WTC11 (cell line): Measurements from ENCODE around the gene FGFR3. TPM values are rescaled to one million over a fixed set of nuclear protein-coding genes. Genes with fewer than 3 reads are reported as not detected.
"Not testable (repeated sequence)": the region's sequence is repeated elsewhere in the genome, so short reads cannot be mapped to it uniquely, and the experiment has no call there.

ENCODE experiments used
- ATAC-seq: fragments of 200-7000 bp; cut with Tn5 transposase; 2 replicates; pipeline ENCODE4 v1.10.0; 2021; ENCODE audit warnings: mild to moderate bottlenecking, moderate library complexity
- CTCF ChIA-PET: fragments of 300-600 bp; sonication (Branson Sonifier 250); formaldehyde crosslinking; loops from one replicate; lab custom pipeline; 2021; ENCODE audit warnings: antibody characterized with exemption; lab: Charles Lee
- POLR2A ChIA-PET: fragments of 350-600 bp; sonication (Branson Sonifier 250); formaldehyde crosslinking; loops from one replicate; lab custom pipeline; 2021; ENCODE audit warnings: antibody characterized with exemption; lab: Charles Lee
- DNase-seq: peaks from one replicate; pipeline ENCODE4 v3.0.0; 2021; ENCODE audit warnings: low spot score
- H3K27ac Mint-ChIP-seq: 2 replicates; pipeline ENCODE4 v1.8.0; 2021; ENCODE audit warnings: mixed read lengths
- H3K27me3 Mint-ChIP-seq: 2 replicates; pipeline ENCODE4 v1.8.0; 2021; ENCODE audit warnings: low read depth, mild to moderate bottlenecking, moderate library complexity, mixed read lengths
- H3K36me3 Mint-ChIP-seq: 2 replicates; pipeline ENCODE4 v1.8.0; 2021; ENCODE audit warnings: mixed read lengths
- H3K4me1 Mint-ChIP-seq: 2 replicates; pipeline ENCODE4 v1.8.0; 2022; ENCODE audit warnings: mixed read lengths
- H3K4me3 Mint-ChIP-seq: 2 replicates; pipeline ENCODE4 v1.8.0; 2021; ENCODE audit warnings: mild to moderate bottlenecking, moderate library complexity, mixed read lengths
- H3K9me3 Mint-ChIP-seq: 2 replicates; pipeline ENCODE4 v1.8.0; 2021; ENCODE audit warnings: mixed read lengths
- CBFB ChIP-seq: sonication (generic); formaldehyde crosslinking; IDR thresholded peaks from 2 replicates; pipeline ENCODE4 v1.8.1; 2022; ENCODE audit warnings: mild to moderate bottlenecking, low read depth, missing genetic modification reagents
- EMX1 ChIP-seq: fragments of 250-450 bp; sonication (Bioruptor Pico); IDR thresholded peaks from 2 replicates; pipeline ENCODE4 v1.8.0; 2021; ENCODE audit warnings: mild to moderate bottlenecking
- GABPB1 ChIP-seq: sonication (generic); formaldehyde crosslinking; IDR thresholded peaks from 2 replicates; pipeline ENCODE4 v1.8.1; 2023; ENCODE audit warnings: mild to moderate bottlenecking, missing genetic modification reagents
- GRHL2 ChIP-seq: fragments of 250-450 bp; sonication (Bioruptor Pico); IDR thresholded peaks from 2 replicates; pipeline ENCODE4 v1.8.0; 2022; ENCODE audit warnings: mild to moderate bottlenecking, moderate library complexity; ENCODE audit not compliant: insufficient replicate concordance, severe bottlenecking
- JUN ChIP-seq: sonication (generic); formaldehyde crosslinking; IDR thresholded peaks from 2 replicates; pipeline ENCODE4 v1.8.0; 2023; ENCODE audit warnings: mild to moderate bottlenecking, missing genetic modification reagents
- MYBL2 ChIP-seq: sonication (generic); formaldehyde crosslinking; IDR thresholded peaks from 2 replicates; pipeline ENCODE4 v1.8.1; 2023; ENCODE audit warnings: mild to moderate bottlenecking, moderate library complexity, missing genetic modification reagents
- NR3C1 ChIP-seq: sonication (generic); formaldehyde crosslinking; conservative IDR thresholded peaks from 2 replicates; pipeline ENCODE4 v1.8.1; 2023; ENCODE audit warnings: low read depth, mild to moderate bottlenecking, missing genetic modification reagents
- OVOL2 ChIP-seq: fragments of 250-450 bp; sonication (Bioruptor Pico); IDR thresholded peaks from 2 replicates; pipeline ENCODE4 v1.9.0; 2021; ENCODE audit warnings: mild to moderate bottlenecking, borderline replicate concordance
- PRRX2 ChIP-seq: fragments of 250-450 bp; sonication (Bioruptor Pico); IDR thresholded peaks from 2 replicates; pipeline ENCODE4 v1.8.0; 2021; ENCODE audit warnings: mild to moderate bottlenecking
- TCF7 ChIP-seq: sonication (generic); formaldehyde crosslinking; IDR thresholded peaks from 2 replicates; pipeline ENCODE4 v1.8.0; 2022; ENCODE audit warnings: mild to moderate bottlenecking, low read depth, missing genetic modification reagents, moderate library complexity
- ZNF219 ChIP-seq: sonication (generic); formaldehyde crosslinking; IDR thresholded peaks from 2 replicates; pipeline ENCODE4 v1.8.0; 2023; ENCODE audit warnings: missing genetic modification reagents, mild to moderate bottlenecking, borderline replicate concordance
- ZNF416 ChIP-seq: fragments of 250-450 bp; sonication (Bioruptor Pico); IDR thresholded peaks from 2 replicates; pipeline ENCODE4 v1.9.0; 2021; ENCODE audit warnings: mild to moderate bottlenecking, inconsistent platforms
- total RNA-seq: library from RNA; stranded (reverse); gene quantifications from 3 replicates; pipeline ENCODE4 v1.2.3, GENCODE V29; 2021
- TF ChIP-seq, protein P1 (sequence below): sonication (generic); formaldehyde crosslinking; IDR thresholded peaks from 2 replicates; pipeline ENCODE4 v1.8.1; 2022; ENCODE audit warnings: low read depth, mild to moderate bottlenecking, moderate library complexity, missing genetic modification reagents, borderline replicate concordance
- TF ChIP-seq, protein P2 (sequence below): fragments of 250-450 bp; sonication (Bioruptor Pico); IDR thresholded peaks from 2 replicates; pipeline ENCODE4 v1.9.0; 2021; ENCODE audit warnings: moderate library complexity, mild to moderate bottlenecking, inconsistent platforms, borderline replicate concordance
- TF ChIP-seq, protein P3 (sequence below): fragments of 200-600 bp; IDR thresholded peaks from 2 replicates; pipeline ENCODE4 v1.8.0; 2022; ENCODE audit warnings: antibody characterized with exemption
- TF ChIP-seq, protein P4 (sequence below): sonication (generic); formaldehyde crosslinking; conservative IDR thresholded peaks from 2 replicates; pipeline ENCODE4 v1.8.1; 2022; ENCODE audit warnings: mild to moderate bottlenecking, missing genetic modification reagents
- TF ChIP-seq, protein P5 (sequence below): sonication (generic); formaldehyde crosslinking; IDR thresholded peaks from 2 replicates; pipeline ENCODE4 v1.8.0; 2022; ENCODE audit warnings: mild to moderate bottlenecking, missing genetic modification reagents
- TF ChIP-seq, protein P6 (sequence below): sonication (generic); formaldehyde crosslinking; conservative IDR thresholded peaks from 2 replicates; pipeline ENCODE4 v1.8.1; 2023; ENCODE audit warnings: mild to moderate bottlenecking, low read depth, missing genetic modification reagents, moderate library complexity
- TF ChIP-seq, protein P7 (sequence below): sonication (generic); formaldehyde crosslinking; IDR thresholded peaks from 2 replicates; pipeline ENCODE4 v1.8.1; 2023; ENCODE audit warnings: mild to moderate bottlenecking, missing genetic modification reagents, moderate library complexity

The FGFR3 gene
- total RNA-seq, 1 experiment from 2014 or later = 19.9 TPM

DNA sequence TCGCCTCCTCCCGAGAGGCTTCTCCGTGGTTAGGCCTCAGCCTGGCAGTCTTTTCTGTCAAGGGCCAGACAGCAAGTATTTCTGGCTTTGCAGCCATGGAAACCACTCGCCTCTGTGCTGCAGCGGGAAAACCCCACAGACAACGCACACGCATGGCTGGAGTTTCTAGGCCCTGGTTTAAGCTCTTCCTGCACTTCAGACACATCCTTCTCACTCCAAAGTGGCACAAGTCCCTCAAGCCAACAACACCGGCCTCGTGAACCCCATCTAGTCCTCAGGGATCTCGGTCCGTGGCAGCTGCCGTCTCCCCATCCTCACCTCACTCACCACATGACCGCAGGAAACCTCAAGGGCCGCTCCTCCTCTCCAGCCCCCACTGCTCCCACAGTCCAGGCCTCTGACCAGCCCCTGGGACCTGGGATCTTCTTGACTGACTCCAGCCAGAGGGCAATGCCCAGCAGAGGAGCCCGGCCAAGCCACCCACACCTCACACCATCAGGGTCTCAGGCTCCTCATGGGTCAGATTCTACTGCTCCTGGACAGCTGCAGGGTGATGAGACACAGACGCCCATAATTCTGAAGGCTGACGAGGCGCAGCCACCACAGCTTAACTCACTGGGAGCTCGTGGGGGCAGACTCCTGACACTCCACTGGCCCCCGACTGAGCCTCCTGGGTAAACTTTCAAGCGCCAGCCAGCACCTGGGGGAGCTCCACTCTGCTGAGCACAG lies 41.1 kb downstream of the FGFR3 start:
- ATAC-seq = no peak
- peaks cover 3% of the 10 kb centered on the region for H3K27me3 Mint-ChIP-seq
- H3K36me3 Mint-ChIP-seq = peaks cover 51% of the 10 kb centered on the region
- H3K27ac Mint-ChIP-seq = peak overlapping the region; percentile 51; the same call in 1 of the 2 replicates
- CTCF ChIA-PET = interaction anchor here (1.3 kb wide), 1 partner anchor 86 kb away, joined by 3 read pairs; no protein-coding TSS in a partner anchor
- TF ChIP-seq, protein P1, sequence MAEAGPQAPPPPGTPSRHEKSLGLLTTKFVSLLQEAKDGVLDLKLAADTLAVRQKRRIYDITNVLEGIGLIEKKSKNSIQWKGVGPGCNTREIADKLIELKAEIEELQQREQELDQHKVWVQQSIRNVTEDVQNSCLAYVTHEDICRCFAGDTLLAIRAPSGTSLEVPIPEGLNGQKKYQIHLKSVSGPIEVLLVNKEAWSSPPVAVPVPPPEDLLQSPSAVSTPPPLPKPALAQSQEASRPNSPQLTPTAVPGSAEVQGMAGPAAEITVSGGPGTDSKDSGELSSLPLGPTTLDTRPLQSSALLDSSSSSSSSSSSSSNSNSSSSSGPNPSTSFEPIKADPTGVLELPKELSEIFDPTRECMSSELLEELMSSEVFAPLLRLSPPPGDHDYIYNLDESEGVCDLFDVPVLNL (CRISPR knock-in tag) = no peak
- TF ChIP-seq ZNF416 (CRISPR knock-in tag) (no peak), CBFB (no peak), GRHL2 (no peak), JUN (CRISPR knock-in tag) (no peak), TCF7 (CRISPR knock-in tag) (no peak), EMX1 (CRISPR knock-in tag) (no peak), MYBL2 (no peak), ZNF219 (CRISPR knock-in tag) (no peak), OVOL2 (CRISPR knock-in tag) (no peak), NR3C1 (CRISPR knock-in tag) (no peak), PRRX2 (no peak), GABPB1 (CRISPR knock-in tag) (no peak)
- TF ChIP-seq, protein P2, sequence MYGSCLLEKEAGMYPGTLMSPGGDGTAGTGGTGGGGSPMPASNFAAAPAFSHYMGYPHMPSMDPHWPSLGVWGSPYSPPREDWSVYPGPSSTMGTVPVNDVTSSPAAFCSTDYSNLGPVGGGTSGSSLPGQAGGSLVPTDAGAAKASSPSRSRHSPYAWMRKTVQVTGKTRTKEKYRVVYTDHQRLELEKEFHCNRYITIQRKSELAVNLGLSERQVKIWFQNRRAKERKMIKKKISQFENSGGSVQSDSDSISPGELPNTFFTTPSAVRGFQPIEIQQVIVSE (CRISPR knock-in tag) = no peak
- TF ChIP-seq, protein P3, sequence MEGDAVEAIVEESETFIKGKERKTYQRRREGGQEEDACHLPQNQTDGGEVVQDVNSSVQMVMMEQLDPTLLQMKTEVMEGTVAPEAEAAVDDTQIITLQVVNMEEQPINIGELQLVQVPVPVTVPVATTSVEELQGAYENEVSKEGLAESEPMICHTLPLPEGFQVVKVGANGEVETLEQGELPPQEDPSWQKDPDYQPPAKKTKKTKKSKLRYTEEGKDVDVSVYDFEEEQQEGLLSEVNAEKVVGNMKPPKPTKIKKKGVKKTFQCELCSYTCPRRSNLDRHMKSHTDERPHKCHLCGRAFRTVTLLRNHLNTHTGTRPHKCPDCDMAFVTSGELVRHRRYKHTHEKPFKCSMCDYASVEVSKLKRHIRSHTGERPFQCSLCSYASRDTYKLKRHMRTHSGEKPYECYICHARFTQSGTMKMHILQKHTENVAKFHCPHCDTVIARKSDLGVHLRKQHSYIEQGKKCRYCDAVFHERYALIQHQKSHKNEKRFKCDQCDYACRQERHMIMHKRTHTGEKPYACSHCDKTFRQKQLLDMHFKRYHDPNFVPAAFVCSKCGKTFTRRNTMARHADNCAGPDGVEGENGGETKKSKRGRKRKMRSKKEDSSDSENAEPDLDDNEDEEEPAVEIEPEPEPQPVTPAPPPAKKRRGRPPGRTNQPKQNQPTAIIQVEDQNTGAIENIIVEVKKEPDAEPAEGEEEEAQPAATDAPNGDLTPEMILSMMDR = no peak
- TF ChIP-seq, protein P4, sequence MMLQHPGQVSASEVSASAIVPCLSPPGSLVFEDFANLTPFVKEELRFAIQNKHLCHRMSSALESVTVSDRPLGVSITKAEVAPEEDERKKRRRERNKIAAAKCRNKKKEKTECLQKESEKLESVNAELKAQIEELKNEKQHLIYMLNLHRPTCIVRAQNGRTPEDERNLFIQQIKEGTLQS (CRISPR knock-in tag) = no peak
- TF ChIP-seq, protein P5, sequence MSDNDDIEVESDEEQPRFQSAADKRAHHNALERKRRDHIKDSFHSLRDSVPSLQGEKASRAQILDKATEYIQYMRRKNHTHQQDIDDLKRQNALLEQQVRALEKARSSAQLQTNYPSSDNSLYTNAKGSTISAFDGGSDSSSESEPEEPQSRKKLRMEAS (CRISPR knock-in tag) = no peak
- TF ChIP-seq, protein P6, sequence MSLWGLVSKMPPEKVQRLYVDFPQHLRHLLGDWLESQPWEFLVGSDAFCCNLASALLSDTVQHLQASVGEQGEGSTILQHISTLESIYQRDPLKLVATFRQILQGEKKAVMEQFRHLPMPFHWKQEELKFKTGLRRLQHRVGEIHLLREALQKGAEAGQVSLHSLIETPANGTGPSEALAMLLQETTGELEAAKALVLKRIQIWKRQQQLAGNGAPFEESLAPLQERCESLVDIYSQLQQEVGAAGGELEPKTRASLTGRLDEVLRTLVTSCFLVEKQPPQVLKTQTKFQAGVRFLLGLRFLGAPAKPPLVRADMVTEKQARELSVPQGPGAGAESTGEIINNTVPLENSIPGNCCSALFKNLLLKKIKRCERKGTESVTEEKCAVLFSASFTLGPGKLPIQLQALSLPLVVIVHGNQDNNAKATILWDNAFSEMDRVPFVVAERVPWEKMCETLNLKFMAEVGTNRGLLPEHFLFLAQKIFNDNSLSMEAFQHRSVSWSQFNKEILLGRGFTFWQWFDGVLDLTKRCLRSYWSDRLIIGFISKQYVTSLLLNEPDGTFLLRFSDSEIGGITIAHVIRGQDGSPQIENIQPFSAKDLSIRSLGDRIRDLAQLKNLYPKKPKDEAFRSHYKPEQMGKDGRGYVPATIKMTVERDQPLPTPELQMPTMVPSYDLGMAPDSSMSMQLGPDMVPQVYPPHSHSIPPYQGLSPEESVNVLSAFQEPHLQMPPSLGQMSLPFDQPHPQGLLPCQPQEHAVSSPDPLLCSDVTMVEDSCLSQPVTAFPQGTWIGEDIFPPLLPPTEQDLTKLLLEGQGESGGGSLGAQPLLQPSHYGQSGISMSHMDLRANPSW (CRISPR knock-in tag) = no peak
- TF ChIP-seq, protein P7, sequence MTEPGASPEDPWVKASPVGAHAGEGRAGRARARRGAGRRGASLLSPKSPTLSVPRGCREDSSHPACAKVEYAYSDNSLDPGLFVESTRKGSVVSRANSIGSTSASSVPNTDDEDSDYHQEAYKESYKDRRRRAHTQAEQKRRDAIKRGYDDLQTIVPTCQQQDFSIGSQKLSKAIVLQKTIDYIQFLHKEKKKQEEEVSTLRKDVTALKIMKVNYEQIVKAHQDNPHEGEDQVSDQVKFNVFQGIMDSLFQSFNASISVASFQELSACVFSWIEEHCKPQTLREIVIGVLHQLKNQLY = no peak
- DNase-seq = no peak
- no peak overlapping the region for H3K4me3 Mint-ChIP-seq
- H3K4me1 Mint-ChIP-seq = peaks cover 10% of the 10 kb centered on the region
- POLR2A ChIA-PET = no interaction called here
- peaks cover 10% of the 10 kb centered on the region for H3K9me3 Mint-ChIP-seq

DNA sequence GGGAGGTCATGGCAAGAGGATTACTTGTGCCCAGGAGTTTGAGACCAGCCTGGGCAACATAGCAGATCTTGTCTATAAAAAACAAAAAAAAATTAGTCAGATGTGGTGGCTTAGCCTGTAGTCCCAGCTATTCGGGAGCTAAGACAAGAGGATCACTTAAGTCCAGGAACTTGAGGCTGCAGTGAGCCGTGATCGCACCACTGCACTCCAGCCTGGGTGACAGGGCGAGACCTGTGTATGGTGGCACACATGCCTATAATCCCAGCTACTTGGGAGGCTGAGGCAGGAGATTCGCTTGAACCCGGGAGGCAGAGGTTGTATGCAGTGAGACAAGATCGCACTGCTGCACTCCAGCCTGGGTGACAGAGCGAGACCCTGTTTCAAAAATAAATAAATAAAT lies 42.7 kb downstream of the FGFR3 start:
- ATAC-seq, H3K4me3 Mint-ChIP-seq, H3K9me3 Mint-ChIP-seq, H3K27me3 Mint-ChIP-seq, POLR2A ChIA-PET, H3K27ac Mint-ChIP-seq, DNase-seq, H3K4me1 Mint-ChIP-seq: not testable (repeated sequence)
- CTCF ChIA-PET = interaction anchor here (0.9 to 1.1 kb wide), 3 partner anchors 26 to 87 kb away, joined by 3 to 4 read pairs (median 3); no protein-coding TSS in a partner anchor
- peaks cover 46% of the 10 kb centered on the region for H3K36me3 Mint-ChIP-seq
